NCI-H345 treated with DMSO at 0.1 percent for 48 hours (cell line): Measurements from ENCODE around the gene DCDC1.
"Not testable (repeated sequence)": the region's sequence is repeated elsewhere in the genome, so short reads cannot be mapped to it uniquely, and the experiment has no call there.

Experiments used
- DNase-seq: peaks from one replicate; lab custom pipeline; 2025; ENCODE audit not compliant: unreplicated experiment; lab: John Stamatoyannopoulos, UW

The DCDC1 gene

GRCh38 chr11:30991376-30991775 is 378.2 kb downstream of the DCDC1 start:
- no peak for DNase-seq

GRCh38 chr11:30990625-30991296 is 378.8 kb downstream of the DCDC1 start:
- DNase-seq: no peak

GRCh38 chr11:30987819-30988218 is 381.7 kb downstream of the DCDC1 start:
- no peak for DNase-seq

GRCh38 chr11:30985536-30985935 is 384.0 kb downstream of the DCDC1 start:
- no peak for DNase-seq

- no peak for DNase-seq
Observed at GRCh38 chr11:30984827-30985226, 384.7 kb downstream of the DCDC1 start.

- no peak for DNase-seq
Observed at GRCh38 chr11:30984442-30984816, 385.1 kb downstream of the DCDC1 start.

- no peak for DNase-seq
Observed at GRCh38 chr11:30983776-30984441, 385.6 kb downstream of the DCDC1 start.

- no peak for DNase-seq
Observed at GRCh38 chr11:30983143-30983542, 386.4 kb downstream of the DCDC1 start.

GRCh38 chr11:30967579-30967978 is 402.0 kb downstream of the DCDC1 start:
- no peak for DNase-seq

- peak; percentile 15 for DNase-seq
Observed at GRCh38 chr11:30960387-30960992, 409.0 kb downstream of the DCDC1 start.

- no peak for DNase-seq
Observed at GRCh38 chr11:30956751-30957150, 412.8 kb downstream of the DCDC1 start.

GRCh38 chr11:30949838-30950237 is 419.7 kb downstream of the DCDC1 start:
- DNase-seq: no peak

GRCh38 chr11:30947715-30948114 is 421.8 kb downstream of the DCDC1 start:
- DNase-seq: not testable (repeated sequence)

GRCh38 chr11:30938810-30939209 is 430.7 kb downstream of the DCDC1 start:
- no peak for DNase-seq

GRCh38 chr11:30938171-30938570 is 431.4 kb downstream of the DCDC1 start:
- no peak for DNase-seq

- DNase-seq: no peak
Observed at GRCh38 chr11:30936491-30936890, 433.0 kb downstream of the DCDC1 start.

- no peak for DNase-seq
Observed at GRCh38 chr11:30935861-30936260, 433.7 kb downstream of the DCDC1 start.

- no peak for DNase-seq
Observed at GRCh38 chr11:30926130-30926529, 443.4 kb downstream of the DCDC1 start.

GRCh38 chr11:30921811-30922210 is 447.7 kb downstream of the DCDC1 start:
- no peak for DNase-seq

- DNase-seq: no peak
Observed at GRCh38 chr11:30919389-30920152, 450.0 kb downstream of the DCDC1 start.

GRCh38 chr11:30917859-30918478 is 451.6 kb downstream of the DCDC1 start:
- peak; percentile 27 for DNase-seq
